ENCODE results near the gene CKLF. TPM values are rescaled to one million over a fixed set of nuclear protein-coding genes. Genes with fewer than 3 reads are reported as not detected.

CKLF gene
- total RNA-seq, 1 experiment from 2014 or later: 21.0 TPM

GRCh38 chr16:66538910-66539309 is 13.5 kb upstream of the CKLF start (continued):
- no peak for TF ChIP-seq AFF4 (CRISPR knock-in tag; IDR thresholded peaks at IDR 0.05; ENCODE audit: borderline replicate concordance)
- TF ChIP-seq OVOL2 (CRISPR knock-in tag; IDR thresholded peaks at IDR 0.05; ENCODE audit: borderline replicate concordance): no peak
- TF ChIP-seq FOXP1 (CRISPR knock-in tag; IDR thresholded peaks at IDR 0.05; ENCODE audit: borderline replicate concordance): no peak
- TF ChIP-seq USF1 (CRISPR knock-in tag; IDR thresholded peaks at IDR 0.05): no peak
- TF ChIP-seq NR2C2 (CRISPR knock-in tag; IDR thresholded peaks at IDR 0.05): no peak
- no peak for TF ChIP-seq HMGXB4 (CRISPR knock-in tag; IDR thresholded peaks at IDR 0.05)
- TF ChIP-seq ZNF423 (CRISPR knock-in tag; IDR thresholded peaks at IDR 0.05): no peak
- no peak for TF ChIP-seq ZNF532 (CRISPR knock-in tag; IDR thresholded peaks at IDR 0.05; ENCODE audit: borderline replicate concordance)
- TF ChIP-seq ZNF121 (CRISPR knock-in tag; IDR thresholded peaks at IDR 0.05): no peak
- TF ChIP-seq MXD4 (CRISPR knock-in tag; IDR thresholded peaks at IDR 0.05; ENCODE audit: borderline replicate concordance): no peak

- DNase-seq (ENCODE audit: low spot score): no peak
- ChIA-PET CTCF (no interaction called here), POLR2A (no interaction called here)
- no peaks in the 10 kb centered on the region for H3K9me3 Mint-ChIP-seq
- H3K36me3 Mint-ChIP-seq: no peaks in the 10 kb centered on the region
- H3K4me1 Mint-ChIP-seq: peaks cover 17% of the 10 kb centered on the region
- H3K27ac Mint-ChIP-seq: no peak overlapping the region
- H3K27me3 Mint-ChIP-seq (ENCODE audit: low read depth): no peaks in the 10 kb centered on the region
- no peak overlapping the region for H3K4me3 Mint-ChIP-seq
- TF ChIP-seq CDX4 (CRISPR knock-in tag; IDR thresholded peaks at IDR 0.05; ENCODE audit: borderline replicate concordance) (no peak), ESRRA (CRISPR knock-in tag; IDR thresholded peaks at IDR 0.05; ENCODE audit: borderline replicate concordance) (no peak), TEAD4 (CRISPR knock-in tag; IDR thresholded peaks at IDR 0.05) (no peak), NFATC4 (CRISPR knock-in tag; IDR thresholded peaks at IDR 0.05) (no peak)
- no peak for ATAC-seq
Observed at GRCh38 chr16:66539623-66540469, 12.5 kb upstream of the CKLF start.

Data from WTC11 (cell line).